ENCODE data around the gene ACACB. TPM values are rescaled to one million over a fixed set of nuclear protein-coding genes. Genes with fewer than 3 reads are reported as not detected.

The ACACB gene
- total RNA-seq, 4 donors from 2014 or later = 5.9 to 48.4 (median 27.3) TPM

GRCh38 chr12:109310247-109311125 lies 194.1 kb downstream of the ACACB start:
- no peak overlapping the region for H3K27ac ChIP-seq
- peaks cover 7 to 97% (median 17%) of the 10 kb centered on the region in 4 donors for H3K27me3 ChIP-seq
- no peak for DNase-seq
- intact Hi-C loops (cut with DNase I) = no loop called here
- H3K36me3 ChIP-seq = no peaks in the 10 kb centered on the region
- peaks cover 16 to 39% (median 18%) of the 10 kb centered on the region in 3 donors for H3K4me1 ChIP-seq
- TF ChIP-seq CTCF (IDR thresholded peaks at IDR 0.05) (no peak), POLR2A (IDR thresholded peaks at IDR 0.05) (no peak)
- peak overlapping the region; percentile 22 to 67 (median 42) for H3K4me3 ChIP-seq
- WGBS, 2 donors = 5 to 6% methylated on average over 31 of the region's 33 CpGs
- H3K9me3 ChIP-seq = no peaks in the 10 kb centered on the region

Other genes starting within 250 kb of the ACACB start
- gene DAO, start 236.5 kb upstream of the ACACB start, total RNA-seq = not detected
- not detected for gene SVOP, start 95.5 kb upstream of the ACACB start, total RNA-seq
- gene USP30, start 64.0 kb upstream of the ACACB start, total RNA-seq = 10 to 100 TPM in 1 of 4 donors, 1 to 10 TPM in 3; 6.3 to 13.0 (median 8.7) TPM
- gene ALKBH2, start 23.1 kb upstream of the ACACB start, total RNA-seq = 10 to 100 TPM in 3 of 4 donors, 1 to 10 TPM in 1; 7.9 to 20.6 (median 14.8) TPM
- 10 to 100 TPM; 28.0 to 43.1 (median 38.7) TPM for gene UNG, start 19.0 kb upstream of the ACACB start, total RNA-seq
- not detected for gene FOXN4, start 192.7 kb downstream of the ACACB start, total RNA-seq
- under 1 TPM in 3 of 4 donors, not detected in 1; 0.48 to 0.83 (median 0.62) TPM for gene MYO1H, start 231.3 kb downstream of the ACACB start, total RNA-seq

Data from esophagus squamous epithelium (tissue), 5 donors.